Astrocyte of the hippocampus (primary cell): ENCODE data around the gene ATP6AP1.

Experiments
- DNase-seq: peaks from one replicate; pipeline ENCODE4 v3.0.0; 2011; ENCODE audit warnings: low read depth, low spot score

The ATP6AP1 gene

DNA sequence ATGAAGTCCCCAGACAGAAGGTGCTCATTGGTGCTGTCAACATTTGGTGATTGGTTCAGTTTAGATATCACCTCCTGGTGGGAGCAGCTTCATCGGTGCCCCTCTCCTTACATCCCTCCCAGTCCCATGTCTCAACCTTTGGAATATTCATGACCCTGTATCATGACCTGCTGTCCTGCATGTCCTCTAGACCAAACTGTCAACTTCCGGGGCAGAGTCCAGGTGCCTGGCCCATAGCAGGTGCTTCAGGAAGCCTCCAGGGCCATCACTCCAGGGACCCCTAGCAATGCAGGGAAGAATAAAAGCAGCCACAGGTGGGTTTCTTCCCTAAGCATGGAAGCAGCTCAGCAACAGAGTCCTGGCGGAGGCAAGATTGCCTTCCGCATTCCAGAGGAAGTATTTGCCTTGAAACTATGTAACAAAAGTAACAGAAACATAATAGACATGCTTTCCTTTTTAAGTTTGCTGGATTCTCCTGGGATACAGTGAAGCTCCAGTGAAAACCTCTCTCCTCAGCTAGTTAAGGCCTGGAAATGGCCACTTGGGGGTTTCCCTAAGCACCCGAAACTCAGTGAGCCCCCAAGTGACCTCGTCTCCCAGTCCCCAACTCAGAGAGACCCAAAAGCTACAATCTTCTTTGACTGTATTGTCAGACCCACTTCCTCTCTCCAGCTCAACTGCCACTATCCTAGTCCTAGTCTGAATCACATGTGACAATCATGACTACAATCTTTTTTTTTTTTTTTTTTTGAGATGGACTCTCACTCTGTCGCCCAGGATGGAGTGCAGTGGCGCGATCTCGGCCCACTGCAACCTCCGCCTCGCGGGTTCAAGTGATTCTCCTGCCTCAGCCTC lies 1.3 kb upstream of the ATP6AP1 start:
- DNase-seq, result no peak

GRCh38 chrX:154429711-154430110 lies 1.2 kb downstream of the ATP6AP1 start:
- no peak for DNase-seq

- DNase-seq, result no peak
These were observed 2.0 kb downstream of the ATP6AP1 start for GRCh38 chrX:154430479-154430878.

GRCh38 chrX:154430916-154431315 lies 2.4 kb downstream of the ATP6AP1 start:
- no peak for DNase-seq

GRCh38 chrX:154431341-154431740 lies 2.9 kb downstream of the ATP6AP1 start:
- no peak for DNase-seq

DNA sequence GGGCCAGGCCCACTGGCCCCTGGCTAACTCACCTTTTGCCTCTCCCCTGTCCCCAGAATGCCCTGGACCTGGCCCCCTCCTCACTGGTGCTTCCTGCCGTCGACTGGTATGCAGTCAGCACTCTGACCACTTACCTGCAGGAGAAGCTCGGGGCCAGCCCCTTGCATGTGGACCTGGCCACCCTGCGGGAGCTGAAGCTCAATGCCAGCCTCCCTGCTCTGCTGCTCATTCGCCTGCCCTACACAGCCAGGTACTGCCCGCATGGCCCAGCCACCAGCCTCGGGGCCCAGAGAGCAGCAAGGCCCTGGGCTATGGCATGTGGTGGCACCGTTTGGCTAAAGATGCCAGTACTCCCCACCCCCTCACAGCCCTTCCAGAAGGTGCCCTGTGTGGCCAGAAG lies 3.7 kb downstream of the ATP6AP1 start:
- no peak for DNase-seq

DNA sequence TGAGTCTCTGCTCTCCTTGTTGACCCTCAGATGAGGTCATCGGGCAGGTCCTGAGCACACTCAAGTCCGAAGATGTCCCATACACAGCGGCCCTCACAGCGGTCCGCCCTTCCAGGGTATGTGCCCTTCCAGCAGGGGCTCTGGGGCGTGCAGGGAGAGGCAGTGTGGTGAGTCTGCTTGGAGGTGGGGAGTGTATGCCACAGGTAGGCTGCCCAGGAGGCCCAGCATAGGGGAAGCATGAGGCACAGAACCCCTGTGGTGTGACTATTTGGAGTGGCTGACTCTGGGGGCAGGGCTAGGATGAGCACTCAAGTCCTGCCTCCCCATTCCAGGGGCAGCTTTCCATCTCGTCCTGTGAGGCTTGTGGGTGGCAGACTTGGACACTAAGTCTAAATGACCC lies 5.1 kb downstream of the ATP6AP1 start:
- DNase-seq, result no peak

DNA sequence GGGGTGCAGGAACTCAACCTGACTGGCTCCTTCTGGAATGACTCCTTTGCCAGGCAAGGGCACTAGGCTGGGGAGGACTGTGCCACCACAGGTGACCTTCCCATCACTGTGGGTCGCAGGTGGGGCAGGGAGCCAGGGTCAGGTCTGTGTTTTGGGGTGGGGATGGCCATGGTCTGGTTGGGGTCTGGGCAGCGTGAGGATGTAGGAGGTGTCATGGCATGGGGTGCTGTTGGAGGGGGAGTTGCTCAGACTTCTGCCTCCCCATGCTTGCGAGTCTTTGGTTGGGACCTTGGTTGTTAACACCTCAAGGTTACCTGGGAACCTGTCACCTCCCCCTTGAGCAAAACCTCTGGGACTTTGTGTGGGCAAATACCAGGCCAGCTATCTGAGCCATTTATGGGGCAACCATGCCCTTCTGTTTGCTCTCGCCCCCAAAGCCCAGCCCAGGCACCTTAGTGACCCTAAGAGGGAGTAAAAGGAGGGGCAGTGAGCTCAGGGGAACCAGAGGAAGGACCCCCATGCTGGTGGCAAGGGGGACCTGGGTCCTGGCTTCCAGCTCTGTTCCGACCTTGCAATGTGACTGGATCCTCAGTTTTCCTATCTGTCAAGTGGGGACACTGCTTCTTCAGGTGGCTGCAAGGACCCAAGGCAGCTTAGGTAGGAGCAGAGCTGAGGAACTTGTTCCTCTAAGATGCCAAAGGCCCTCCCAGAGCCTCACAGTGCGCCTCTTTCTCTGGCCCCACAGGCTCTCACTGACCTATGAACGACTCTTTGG lies 6.1 kb downstream of the ATP6AP1 start:
- no peak for DNase-seq

DNA sequence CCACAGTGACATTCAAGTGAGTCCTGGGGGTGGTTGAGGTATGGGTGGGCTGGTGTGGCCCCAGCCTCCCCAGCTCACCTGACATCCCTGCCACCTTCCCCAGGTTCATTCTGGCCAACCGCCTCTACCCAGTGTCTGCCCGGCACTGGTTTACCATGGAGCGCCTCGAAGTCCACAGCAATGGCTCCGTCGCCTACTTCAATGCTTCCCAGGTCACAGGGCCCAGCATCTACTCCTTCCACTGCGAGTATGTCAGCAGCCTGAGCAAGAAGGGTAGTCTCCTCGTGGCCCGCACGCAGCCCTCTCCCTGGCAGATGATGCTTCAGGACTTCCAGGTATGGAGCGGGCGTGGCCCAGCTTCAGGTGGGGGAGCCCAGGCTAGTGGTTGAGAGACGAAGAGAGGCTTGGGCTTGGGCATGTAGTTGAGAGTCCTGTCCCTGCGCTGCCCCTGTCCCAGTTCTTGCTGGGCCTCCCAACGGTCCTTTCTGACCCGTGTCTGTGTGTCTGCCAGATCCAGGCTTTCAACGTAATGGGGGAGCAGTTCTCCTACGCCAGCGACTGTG lies 6.8 kb downstream of the ATP6AP1 start:
- no peak for DNase-seq

DNA sequence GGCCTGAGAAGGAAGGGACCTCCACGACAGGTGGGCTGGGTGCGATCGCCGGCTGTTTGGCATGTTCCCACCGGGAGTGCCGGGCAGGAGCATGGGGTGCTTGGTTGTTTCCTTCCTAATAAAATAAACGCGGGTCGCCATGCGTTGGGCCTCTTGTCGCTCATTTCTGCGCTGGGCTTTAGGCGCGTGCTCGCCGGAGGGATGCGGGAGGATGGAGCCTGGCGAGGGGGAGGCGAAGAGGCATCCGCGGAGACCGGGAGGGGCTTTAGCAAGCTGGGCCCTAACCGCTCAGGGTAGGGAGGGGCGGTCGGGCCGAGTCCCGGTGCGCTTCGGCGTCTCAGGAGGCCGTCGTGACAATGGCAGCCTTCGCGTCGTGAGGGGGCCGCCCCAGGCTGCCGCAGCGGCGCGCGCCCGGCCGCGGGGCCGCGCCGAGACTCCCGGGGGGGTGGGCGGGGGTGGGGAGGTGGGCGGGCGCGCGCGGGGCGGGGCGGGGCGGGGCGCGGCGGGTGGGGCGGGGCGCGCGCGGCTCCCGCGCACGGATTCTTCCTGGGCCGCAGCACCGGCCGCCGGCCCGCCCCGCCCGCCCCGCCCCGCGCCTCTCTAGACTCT lies 8.0 kb downstream of the ATP6AP1 start:
- DNase-seq, result no peak

DNA sequence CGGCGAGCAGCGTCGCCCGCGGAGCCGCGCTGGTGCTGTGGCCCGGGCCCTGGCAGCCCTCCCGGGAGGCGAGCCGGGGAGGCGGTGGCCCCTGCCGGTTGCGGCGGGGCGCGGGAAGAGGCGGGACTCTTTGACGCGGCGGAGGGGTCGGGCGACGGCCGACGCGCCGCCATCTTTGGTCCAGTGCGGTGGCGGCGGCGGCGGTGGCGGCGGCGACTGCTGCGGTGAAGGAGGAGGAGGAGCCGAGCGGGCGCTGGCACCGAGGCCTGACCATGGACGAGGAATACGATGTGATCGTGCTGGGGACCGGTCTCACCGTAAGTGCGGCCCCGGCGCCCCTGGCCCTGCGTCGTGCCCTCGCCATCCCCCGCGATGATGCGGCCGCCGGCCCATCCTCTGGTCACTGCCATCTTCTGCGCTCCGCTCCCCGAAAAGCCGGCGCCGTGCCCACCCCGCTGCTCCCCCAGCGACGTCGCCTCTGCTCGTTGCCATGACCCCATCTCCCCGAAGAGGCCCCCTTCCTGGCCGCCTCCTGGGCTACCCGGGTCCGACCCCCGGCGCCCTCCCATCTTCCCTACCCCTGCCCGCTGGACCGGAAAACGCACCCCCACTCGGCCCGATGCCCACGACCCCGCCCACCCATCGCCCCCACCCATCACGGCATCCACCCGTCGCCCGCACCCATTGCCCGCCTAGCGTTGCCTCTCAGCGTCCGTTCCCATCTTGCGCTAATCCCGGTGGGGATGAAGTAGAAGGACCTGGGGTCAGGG lies 8.7 kb downstream of the ATP6AP1 start, which contains the start of gene GDI1:
GDI1 (plus strand) TSS at position 172 of the 770 bp plus-strand sequence; CDS start at position 273, 101 bp downstream.
- DNase-seq, result peak; percentile 78

- DNase-seq, result peak; percentile 20
These were observed 9.8 kb downstream of the ATP6AP1 start for GRCh38 chrX:154437971-154438893.

DNA sequence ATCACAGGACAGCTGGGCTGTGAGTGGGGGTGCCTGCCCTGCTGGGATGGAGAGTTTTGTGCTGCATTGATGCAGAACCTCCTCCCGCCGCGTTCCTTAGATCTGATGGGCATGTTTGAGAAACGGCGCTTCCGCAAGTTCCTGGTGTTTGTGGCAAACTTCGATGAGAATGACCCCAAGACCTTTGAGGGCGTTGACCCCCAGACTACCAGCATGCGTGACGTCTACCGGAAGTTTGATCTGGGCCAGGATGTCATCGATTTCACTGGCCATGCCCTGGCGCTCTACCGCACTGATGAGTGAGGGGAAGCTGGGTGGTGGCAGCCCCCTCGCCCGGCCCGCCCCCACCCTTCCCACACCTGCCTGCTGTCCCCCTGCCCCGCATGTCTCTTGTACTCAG lies 11.4 kb downstream of the ATP6AP1 start:
- DNase-seq, result no peak

DNA sequence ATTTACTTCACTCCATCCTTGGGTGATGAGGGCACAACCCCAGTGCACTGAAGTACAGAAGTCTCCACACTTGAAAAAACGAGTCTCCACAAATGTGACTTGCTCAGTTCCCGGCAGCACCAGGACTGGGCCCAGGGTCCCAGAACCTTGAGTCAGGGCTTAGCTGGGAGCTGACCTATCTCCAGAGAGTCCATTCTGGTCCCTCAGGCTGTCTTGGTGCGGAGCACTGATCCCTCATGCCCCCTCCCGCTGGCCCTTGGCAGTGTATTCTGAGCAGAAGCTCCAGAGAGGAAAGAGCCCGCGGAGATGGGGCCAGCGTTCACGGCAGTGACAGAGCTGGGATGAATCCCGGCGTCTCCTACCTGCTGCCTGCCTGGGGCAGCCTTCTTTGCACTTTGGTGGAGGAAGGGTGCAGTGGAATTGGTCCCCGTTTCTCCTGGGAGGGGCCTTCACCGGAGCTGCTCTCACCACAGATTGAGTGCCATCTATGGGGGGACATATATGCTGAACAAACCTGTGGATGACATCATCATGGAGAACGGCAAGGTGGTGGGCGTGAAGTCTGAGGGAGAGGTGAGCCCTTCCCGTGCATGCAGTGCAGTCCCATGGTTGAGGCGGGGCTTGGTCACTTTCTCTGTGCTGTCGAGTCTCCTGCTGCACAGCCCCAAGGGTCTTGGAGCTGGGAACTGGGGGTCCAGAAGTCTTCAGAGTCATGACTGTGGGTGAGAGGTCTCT lies 12.3 kb downstream of the ATP6AP1 start:
- no peak for DNase-seq

GRCh38 chrX:154441564-154441963 lies 13.1 kb downstream of the ATP6AP1 start:
- DNase-seq, result no peak

- DNase-seq, result no peak
These were observed 13.7 kb downstream of the ATP6AP1 start for GRCh38 chrX:154441984-154442707.

- DNase-seq, result peak; percentile 28
These were observed 15.0 kb downstream of the ATP6AP1 start for GRCh38 chrX:154443479-154443910.

DNA sequence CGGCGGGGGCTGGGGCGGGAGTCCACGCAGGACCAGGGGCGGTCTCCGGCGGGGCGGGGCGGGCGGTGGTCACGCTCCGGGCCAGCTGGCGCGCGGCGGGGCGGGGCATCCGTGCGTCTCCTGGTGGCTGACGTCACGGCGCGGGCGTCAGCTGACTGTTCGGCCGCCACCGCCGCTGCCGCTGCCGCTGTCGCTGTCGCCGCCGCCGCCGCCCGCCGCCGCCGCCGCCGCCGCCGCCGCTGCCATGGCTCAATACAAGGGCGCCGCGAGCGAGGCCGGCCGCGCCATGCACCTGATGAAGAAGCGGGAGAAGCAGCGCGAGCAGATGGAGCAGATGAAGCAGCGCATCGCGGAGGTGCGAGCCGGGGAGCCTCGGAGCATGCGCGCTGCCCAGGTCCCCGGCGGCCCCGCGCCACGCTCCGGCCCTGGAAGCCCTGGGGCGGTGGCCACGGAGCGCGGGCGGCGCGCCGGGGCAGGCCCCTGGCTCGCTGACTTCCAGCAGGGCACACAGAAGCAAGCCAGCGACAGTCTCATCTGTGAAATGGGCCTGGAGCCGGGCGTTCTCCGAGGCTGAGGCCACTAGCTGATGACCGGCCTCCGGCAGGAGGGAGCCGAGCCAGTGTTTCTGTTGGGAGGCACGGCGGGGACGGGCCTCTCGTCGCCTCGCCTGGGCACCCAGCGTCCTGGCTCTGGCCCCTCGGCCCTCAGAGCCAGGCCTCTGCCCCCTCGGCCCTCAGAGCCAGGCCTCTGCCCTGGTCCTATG lies 15.7 kb downstream of the ATP6AP1 start, which contains the start of gene FAM50A:
FAM50A (plus strand) TSS at position 150 of the 763 bp plus-strand sequence; CDS start at position 245, 95 bp downstream.
- peak; percentile 82 for DNase-seq
